Calu3 (cell line): ENCODE data around the gene ORAI3. TPM values are rescaled to one million over a fixed set of nuclear protein-coding genes. Genes with fewer than 3 reads are reported as not detected.

Experiments
- BruUV-seq: library from RNA; stranded (reverse); fragments of 400-500 nt; replicated peaks from 2 replicates; lab custom pipeline; 2021; lab: Mats Ljungman, UMichigan
- CTCF ChIA-PET: fragments of 300-600 bp; sonication (Branson Sonifier 250); formaldehyde crosslinking; loops from one replicate; lab custom pipeline; 2022; ENCODE audit warnings: antibody characterized with exemption; lab: Charles Lee
- DNase-seq: peaks from one replicate; pipeline ENCODE4 v3.0.0; 2022
- H3K27ac Mint-ChIP-seq: one replicate; pipeline ENCODE4 v1.8.0; 2022; ENCODE audit warnings: mixed read lengths; ENCODE audit not compliant: unreplicated experiment
- H3K27me3 Mint-ChIP-seq: one replicate; pipeline ENCODE4 v1.8.0; 2022; ENCODE audit warnings: mixed read lengths; ENCODE audit not compliant: unreplicated experiment
- H3K36me3 Mint-ChIP-seq: one replicate; pipeline ENCODE4 v1.8.0; 2022; ENCODE audit warnings: mild to moderate bottlenecking, moderate library complexity, mixed read lengths; ENCODE audit not compliant: insufficient read depth, unreplicated experiment
- H3K4me1 Mint-ChIP-seq: one replicate; pipeline ENCODE4 v1.8.0; 2022; ENCODE audit warnings: mild to moderate bottlenecking, low read depth, mixed read lengths; ENCODE audit not compliant: unreplicated experiment
- H3K4me3 Mint-ChIP-seq: one replicate; pipeline ENCODE4 v1.8.0; 2022; ENCODE audit warnings: mild to moderate bottlenecking, low read depth, moderate library complexity, mixed read lengths; ENCODE audit not compliant: unreplicated experiment
- H3K9me3 Mint-ChIP-seq: one replicate; pipeline ENCODE4 v1.8.0; 2022; ENCODE audit warnings: low read depth, mixed read lengths; ENCODE audit not compliant: unreplicated experiment
- CTCF ChIP-seq: fragments of 200-600 bp; IDR thresholded peaks from one replicate; pipeline ENCODE4 v1.8.0; 2022; ENCODE audit warnings: antibody characterized with exemption; ENCODE audit not compliant: unreplicated experiment
- intact Hi-C: fragments of 100-400 bp; cut with micrococcal nuclease; formaldehyde crosslinking; loops from one replicate; pipeline ENCODE4 v1.10.0; 2022; ENCODE audit not compliant: unreplicated experiment
- total RNA-seq: library from RNA; stranded (reverse); gene quantifications from 2 replicates; pipeline ENCODE4 v1.2.3, GENCODE V29; 2022

Gene ORAI3
- total RNA-seq, 1 experiment from 2014 or later = 14.7 TPM

DNA sequence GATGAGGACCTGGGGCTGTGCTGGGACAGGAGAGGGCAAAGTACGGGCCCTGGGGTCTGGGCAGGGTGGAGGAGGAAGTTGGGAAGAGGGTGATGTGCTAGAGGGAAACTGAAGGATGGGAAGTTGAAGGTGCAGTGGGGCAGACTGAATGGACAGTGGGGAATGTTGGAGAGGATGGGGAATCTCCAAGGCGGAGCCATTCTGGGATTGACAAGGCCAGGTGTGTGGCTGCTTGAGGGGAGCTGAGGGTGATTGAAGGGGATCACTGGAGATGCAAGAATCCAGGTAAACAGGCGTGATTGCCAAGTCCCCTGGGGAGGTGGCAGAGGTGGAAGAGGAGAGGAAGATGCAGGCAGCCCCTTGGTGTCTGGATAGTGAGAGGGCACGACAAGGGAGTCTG, 27.6 kb downstream of the ORAI3 start:
- Mint-ChIP-seq H3K27me3 (no peaks in the 10 kb centered on the region), H3K27ac (peak overlapping the region; percentile 37), H3K4me3 (no peak overlapping the region), H3K9me3 (no peaks in the 10 kb centered on the region), H3K36me3 (peaks cover 74% of the 10 kb centered on the region), H3K4me1 (no peaks in the 10 kb centered on the region)
- CTCF ChIA-PET = no interaction called here
- no TSS peak for BruUV-seq
- DNase-seq = no peak
- intact Hi-C loops = no loop called here
- TF ChIP-seq CTCF = no peak

- no peak for DNase-seq
- intact Hi-C loops = no loop called here
- H3K4me1 Mint-ChIP-seq = no peaks in the 10 kb centered on the region
- no peak overlapping the region for H3K4me3 Mint-ChIP-seq
- no peaks in the 10 kb centered on the region for H3K9me3 Mint-ChIP-seq
- TF ChIP-seq CTCF = no peak
- CTCF ChIA-PET = no interaction called here
- no peak overlapping the region for H3K27ac Mint-ChIP-seq
- no TSS peak for BruUV-seq
- H3K36me3 Mint-ChIP-seq = peaks cover 74% of the 10 kb centered on the region
- no peaks in the 10 kb centered on the region for H3K27me3 Mint-ChIP-seq
Observed at GRCh38 chr16:30977502-30977901, 28.6 kb downstream of the ORAI3 start.

DNA sequence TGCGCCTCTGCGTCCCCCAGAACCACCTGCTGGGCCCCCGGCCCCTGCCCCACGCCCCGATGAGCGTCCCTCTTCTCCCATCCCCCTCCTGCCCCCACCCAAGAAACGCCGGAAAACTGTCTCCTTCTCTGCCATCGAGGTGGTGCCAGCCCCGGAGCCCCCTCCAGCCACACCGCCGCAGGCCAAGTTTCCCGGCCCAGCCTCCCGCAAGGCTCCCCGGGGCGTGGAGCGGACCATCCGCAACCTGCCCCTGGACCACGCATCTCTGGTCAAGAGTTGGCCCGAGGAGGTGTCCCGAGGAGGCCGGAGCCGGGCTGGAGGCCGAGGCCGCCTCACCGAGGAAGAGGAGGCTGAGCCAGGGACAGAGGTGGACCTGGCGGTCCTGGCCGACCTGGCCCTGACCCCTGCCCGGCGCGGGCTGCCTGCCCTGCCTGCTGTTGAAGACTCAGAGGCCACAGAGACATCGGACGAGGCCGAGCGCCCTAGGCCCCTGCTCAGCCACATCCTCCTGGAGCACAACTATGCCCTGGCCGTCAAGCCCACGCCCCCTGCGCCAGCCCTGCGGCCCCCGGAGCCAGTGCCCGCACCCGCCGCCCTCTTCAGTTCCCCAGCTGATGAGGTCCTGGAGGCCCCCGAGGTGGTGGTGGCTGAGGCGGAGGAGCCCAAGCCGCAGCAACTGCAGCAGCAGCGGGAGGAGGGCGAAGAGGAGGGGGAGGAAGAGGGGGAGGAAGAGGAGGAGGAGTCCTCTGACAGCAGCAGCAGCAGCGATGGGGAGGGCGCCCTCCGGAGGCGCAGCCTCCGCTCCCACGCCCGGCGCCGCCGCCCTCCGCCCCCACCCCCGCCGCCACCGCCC, 30.5 kb downstream of the ORAI3 start:
- Mint-ChIP-seq H3K27ac (no peak overlapping the region), H3K4me3 (no peak overlapping the region), H3K36me3 (peaks cover 66% of the 10 kb centered on the region), H3K9me3 (no peaks in the 10 kb centered on the region), H3K27me3 (no peaks in the 10 kb centered on the region), H3K4me1 (no peaks in the 10 kb centered on the region)
- CTCF ChIA-PET = no interaction called here
- BruUV-seq = no TSS peak
- no peak for TF ChIP-seq CTCF
- intact Hi-C loops = loop anchor here (10.0 kb wide), 2 partner anchors 315 to 405 kb away; no protein-coding TSS in a partner anchor
- DNase-seq = no peak

- Mint-ChIP-seq H3K9me3 (no peaks in the 10 kb centered on the region), H3K36me3 (peaks cover 68% of the 10 kb centered on the region), H3K27me3 (no peaks in the 10 kb centered on the region), H3K27ac (no peak overlapping the region), H3K4me1 (no peaks in the 10 kb centered on the region), H3K4me3 (no peak overlapping the region)
- no TSS peak for BruUV-seq
- DNase-seq = no peak
- intact Hi-C loops = loop anchor here (10.0 kb wide), 2 partner anchors 315 to 405 kb away; no protein-coding TSS in a partner anchor
- no peak for TF ChIP-seq CTCF
- CTCF ChIA-PET = no interaction called here
Observed at GRCh38 chr16:30980023-30980371, 31.1 kb downstream of the ORAI3 start.
